HAP-1 (cell line): ENCODE measurements around the gene KLK2.

Experiments
- DNase-seq, 2 experiments: peaks; one replicate each; pipeline ENCODE4 v3.0.0-alpha.2; 2016 to 2020; ENCODE audit warnings: low spot score in 2 of 2
- H3K27me3 ChIP-seq: fragments of 250-450 bp; sonication (Bioruptor Pico); 2 replicates; pipeline ENCODE4 v1.5.1; 2020; ENCODE audit warnings: low read depth, mild to moderate bottlenecking, moderate library complexity
- H3K36me3 ChIP-seq: fragments of 250-450 bp; sonication (Bioruptor Pico); replicated peaks from 2 replicates; pipeline ENCODE4 v1.5.1; 2020; ENCODE audit warnings: mild to moderate bottlenecking
- H3K4me1 ChIP-seq: fragments of 250-450 bp; sonication (Bioruptor Pico); 2 replicates; pipeline ENCODE4 v1.5.1; 2020; ENCODE audit warnings: mild to moderate bottlenecking
- H3K4me3 ChIP-seq: fragments of 250-450 bp; sonication (Bioruptor Pico); 2 replicates; pipeline ENCODE4 v1.5.1; 2020; ENCODE audit warnings: mild to moderate bottlenecking, moderate library complexity
- H3K9me3 ChIP-seq: fragments of 250-450 bp; sonication (Bioruptor Pico); 2 replicates; pipeline ENCODE4 v1.5.1; 2020; ENCODE audit warnings: mild to moderate bottlenecking, moderate library complexity
- in situ Hi-C: fragments of 300-500 bp; cut with MboI; formaldehyde crosslinking; loops from 3 replicates; pipeline ENCODE4 v1.14.3; 2020; ENCODE audit warnings: low sequenced_read_pairs, inconsistent platforms, mixed read lengths

Gene KLK2

GRCh38 chr19:50910722-50911121 is 37.5 kb downstream of the KLK2 start:
- no peaks in the 10 kb centered on the region for H3K4me1 ChIP-seq
- H3K27me3 ChIP-seq = peaks cover 30% of the 10 kb centered on the region
- DNase-seq = no peak
- H3K9me3 ChIP-seq = no peaks in the 10 kb centered on the region
- no peak overlapping the region for H3K4me3 ChIP-seq
- in situ Hi-C loops = loop anchor here (10.0 to 25.0 kb wide), 2 partner anchors 376 to 548 kb away; partner anchors contain the start of gene NAPSA
- no peaks in the 10 kb centered on the region for H3K36me3 ChIP-seq

- Histone ChIP-seq H3K9me3 (no peaks in the 10 kb centered on the region), H3K27me3 (peaks cover 32% of the 10 kb centered on the region), H3K36me3 (no peaks in the 10 kb centered on the region), H3K4me3 (no peak within 1 kb of the TSS), H3K4me1 (no peaks in the 10 kb centered on the region)
- DNase-seq = no peak
- in situ Hi-C loops = loop anchor here (10.0 to 25.0 kb wide), 2 partner anchors 377 to 549 kb away; partner anchors contain the start of gene NAPSA
Observed at GRCh38 chr19:50911206-50912101, 38.2 kb downstream of the KLK2 start, which contains the start of gene KLK4. TSS of gene KLK4 (minus strand) at chr19:50911395. CDS start at chr19:50910738, 657 bp downstream.

- no peak overlapping the region for H3K4me3 ChIP-seq
- no peak for DNase-seq
- in situ Hi-C loops = loop anchor here (10.0 to 25.0 kb wide), 2 partner anchors 377 to 550 kb away; partner anchors contain the start of gene NAPSA
- H3K4me1 ChIP-seq = no peaks in the 10 kb centered on the region
- H3K36me3 ChIP-seq = no peaks in the 10 kb centered on the region
- H3K9me3 ChIP-seq = no peaks in the 10 kb centered on the region
- H3K27me3 ChIP-seq = peaks cover 32% of the 10 kb centered on the region
Observed at GRCh38 chr19:50912102-50912599, 38.9 kb downstream of the KLK2 start.

- Histone ChIP-seq H3K4me1 (no peaks in the 10 kb centered on the region), H3K9me3 (no peaks in the 10 kb centered on the region), H3K4me3 (no peak overlapping the region), H3K27me3 (peaks cover 30% of the 10 kb centered on the region), H3K36me3 (no peaks in the 10 kb centered on the region)
- in situ Hi-C loops = loop anchor here (10.0 to 25.0 kb wide), 2 partner anchors 378 to 551 kb away; partner anchors contain the start of gene NAPSA
- no peak for DNase-seq
Observed at GRCh38 chr19:50912727-50913716, 39.8 kb downstream of the KLK2 start.

GRCh38 chr19:50916069-50916468 is 42.8 kb downstream of the KLK2 start:
- no peak for DNase-seq
- Histone ChIP-seq H3K4me1 (no peaks in the 10 kb centered on the region), H3K9me3 (no peaks in the 10 kb centered on the region), H3K36me3 (no peaks in the 10 kb centered on the region), H3K27me3 (peaks cover 23% of the 10 kb centered on the region), H3K4me3 (no peak overlapping the region)
- in situ Hi-C loops = loop anchor here (10.0 to 25.0 kb wide), 2 partner anchors 381 to 554 kb away; partner anchors contain the start of gene NAPSA

GRCh38 chr19:50921426-50922316 is 48.4 kb downstream of the KLK2 start:
- H3K4me3 ChIP-seq = no peak overlapping the region
- H3K36me3 ChIP-seq = no peaks in the 10 kb centered on the region
- no peaks in the 10 kb centered on the region; the same call in 1 of the 2 replicates for H3K27me3 ChIP-seq
- no peaks in the 10 kb centered on the region for H3K9me3 ChIP-seq
- H3K4me1 ChIP-seq = no peaks in the 10 kb centered on the region
- DNase-seq = no peak
- in situ Hi-C loops = loop anchor here (10.0 to 25.0 kb wide), 2 partner anchors 173 to 559 kb away; partner anchors contain the start of gene NAPSA

- Histone ChIP-seq H3K9me3 (no peaks in the 10 kb centered on the region), H3K36me3 (no peaks in the 10 kb centered on the region), H3K4me1 (no peaks in the 10 kb centered on the region), H3K4me3 (no peak overlapping the region), H3K27me3 (no peaks in the 10 kb centered on the region; the same call in 1 of the 2 replicates)
- DNase-seq = peak; percentile 64 to 84
- in situ Hi-C loops = loop anchor here (10.0 to 25.0 kb wide), 2 partner anchors 172 to 560 kb away; partner anchors contain the start of gene NAPSA
Observed at GRCh38 chr19:50922317-50922853, 49.1 kb downstream of the KLK2 start.

GRCh38 chr19:50924586-50924985 is 51.3 kb downstream of the KLK2 start:
- H3K36me3 ChIP-seq = no peaks in the 10 kb centered on the region
- no peak for DNase-seq
- in situ Hi-C loops = loop anchor here (10.0 to 25.0 kb wide), 2 partner anchors 170 to 562 kb away; partner anchors contain the start of gene NAPSA
- no peaks in the 10 kb centered on the region; the same call in 1 of the 2 replicates for H3K9me3 ChIP-seq
- no peak overlapping the region for H3K4me3 ChIP-seq
- no peaks in the 10 kb centered on the region for H3K4me1 ChIP-seq
- no peaks in the 10 kb centered on the region for H3K27me3 ChIP-seq

GRCh38 chr19:50925734-50926133 is 52.5 kb downstream of the KLK2 start:
- no peak for DNase-seq
- Histone ChIP-seq H3K4me3 (no peak overlapping the region), H3K9me3 (no peaks in the 10 kb centered on the region; the same call in 1 of the 2 replicates), H3K36me3 (no peaks in the 10 kb centered on the region), H3K4me1 (no peaks in the 10 kb centered on the region), H3K27me3 (no peaks in the 10 kb centered on the region)
- in situ Hi-C loops = loop anchor here (10.0 kb wide), 1 partner anchor 169 kb away; no protein-coding TSS in a partner anchor

GRCh38 chr19:50926144-50926543 is 52.9 kb downstream of the KLK2 start:
- Histone ChIP-seq H3K4me1 (no peaks in the 10 kb centered on the region), H3K4me3 (no peak overlapping the region), H3K9me3 (no peaks in the 10 kb centered on the region; the same call in 1 of the 2 replicates), H3K36me3 (no peaks in the 10 kb centered on the region), H3K27me3 (no peaks in the 10 kb centered on the region)
- DNase-seq = no peak
- in situ Hi-C loops = loop anchor here (10.0 kb wide), 1 partner anchor 169 kb away; no protein-coding TSS in a partner anchor

- Histone ChIP-seq H3K36me3 (no peaks in the 10 kb centered on the region), H3K4me1 (no peaks in the 10 kb centered on the region), H3K27me3 (no peaks in the 10 kb centered on the region), H3K4me3 (no peak overlapping the region), H3K9me3 (no peaks in the 10 kb centered on the region; the same call in 1 of the 2 replicates)
- in situ Hi-C loops = loop anchor here (10.0 kb wide), 1 partner anchor 166 kb away; no protein-coding TSS in a partner anchor
- DNase-seq = no peak
Observed at GRCh38 chr19:50928831-50929230, 55.6 kb downstream of the KLK2 start.
